ENCODE measurements around the gene HK2.

GRCh38 chr2:74872389-74872836, 38.5 kb downstream of the HK2 start:
- no peak for TF ChIP-seq POLR2AphosphoS5 (IDR thresholded peaks at IDR 0.05; ENCODE audit: low read depth, low read length)
- no peak for TF ChIP-seq POLR2A (IDR thresholded peaks at IDR 0.05; ENCODE audit: low read depth, low read length)
- no peak for TF ChIP-seq POU2F2 (IDR thresholded peaks at IDR 0.05; ENCODE audit: low read depth, low read length)
- no peak for TF ChIP-seq TAF1 (IDR thresholded peaks at IDR 0.05; ENCODE audit: low read depth, low read length)

All from GM12891 (cell line).